PFSK-1 (cell line): ENCODE results near the gene EMX2.

Experiments used
- FOXP2 ChIP-seq: optimal IDR thresholded peaks from 2 replicates; pipeline ENCODE3; 2011; ENCODE audit warnings: borderline replicate concordance, control low read depth, inconsistent platforms; ENCODE audit not compliant: insufficient read depth; ENCODE audit errors: extremely low read length, extremely low read depth
- POLR2AphosphoS5 ChIP-seq: IDR thresholded peaks from 2 replicates; pipeline ENCODE4 v1.6.1; 2012; ENCODE audit warnings: low read depth, mild to moderate bottlenecking, control low read depth, low read length, moderate library complexity
- SIN3A ChIP-seq: IDR thresholded peaks from 2 replicates; pipeline ENCODE4 v1.6.1; 2012; ENCODE audit warnings: mild to moderate bottlenecking, low read length, moderate library complexity, borderline replicate concordance; ENCODE audit not compliant: insufficient read depth
- TAF1 ChIP-seq: IDR thresholded peaks from 2 replicates; pipeline ENCODE4 v1.6.1; 2012; ENCODE audit warnings: low read length, control low read depth, borderline replicate concordance; ENCODE audit not compliant: insufficient read depth
- TF ChIP-seq, protein P1 (sequence below), 2 experiments: IDR thresholded peaks; 2 replicates each; pipeline versions ENCODE4 v1.6.1 to v1.8.0; 2011 to 2012; ENCODE audit warnings: low read depth in 2 of 2, low read length in 2 of 2, control low read depth in 1 of 2, inconsistent platforms in 1 of 2, mild to moderate bottlenecking in 1 of 2, moderate library complexity in 1 of 2; ENCODE audit not compliant: insufficient read depth in 1 of 2

EMX2 gene

GRCh38 chr10:117537904-117538524, 4.5 kb upstream of the EMX2 start:
- TF ChIP-seq, protein P1, sequence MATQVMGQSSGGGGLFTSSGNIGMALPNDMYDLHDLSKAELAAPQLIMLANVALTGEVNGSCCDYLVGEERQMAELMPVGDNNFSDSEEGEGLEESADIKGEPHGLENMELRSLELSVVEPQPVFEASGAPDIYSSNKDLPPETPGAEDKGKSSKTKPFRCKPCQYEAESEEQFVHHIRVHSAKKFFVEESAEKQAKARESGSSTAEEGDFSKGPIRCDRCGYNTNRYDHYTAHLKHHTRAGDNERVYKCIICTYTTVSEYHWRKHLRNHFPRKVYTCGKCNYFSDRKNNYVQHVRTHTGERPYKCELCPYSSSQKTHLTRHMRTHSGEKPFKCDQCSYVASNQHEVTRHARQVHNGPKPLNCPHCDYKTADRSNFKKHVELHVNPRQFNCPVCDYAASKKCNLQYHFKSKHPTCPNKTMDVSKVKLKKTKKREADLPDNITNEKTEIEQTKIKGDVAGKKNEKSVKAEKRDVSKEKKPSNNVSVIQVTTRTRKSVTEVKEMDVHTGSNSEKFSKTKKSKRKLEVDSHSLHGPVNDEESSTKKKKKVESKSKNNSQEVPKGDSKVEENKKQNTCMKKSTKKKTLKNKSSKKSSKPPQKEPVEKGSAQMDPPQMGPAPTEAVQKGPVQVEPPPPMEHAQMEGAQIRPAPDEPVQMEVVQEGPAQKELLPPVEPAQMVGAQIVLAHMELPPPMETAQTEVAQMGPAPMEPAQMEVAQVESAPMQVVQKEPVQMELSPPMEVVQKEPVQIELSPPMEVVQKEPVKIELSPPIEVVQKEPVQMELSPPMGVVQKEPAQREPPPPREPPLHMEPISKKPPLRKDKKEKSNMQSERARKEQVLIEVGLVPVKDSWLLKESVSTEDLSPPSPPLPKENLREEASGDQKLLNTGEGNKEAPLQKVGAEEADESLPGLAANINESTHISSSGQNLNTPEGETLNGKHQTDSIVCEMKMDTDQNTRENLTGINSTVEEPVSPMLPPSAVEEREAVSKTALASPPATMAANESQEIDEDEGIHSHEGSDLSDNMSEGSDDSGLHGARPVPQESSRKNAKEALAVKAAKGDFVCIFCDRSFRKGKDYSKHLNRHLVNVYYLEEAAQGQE (IDR thresholded peaks at IDR 0.05; ENCODE audit: insufficient read depth in 1 of 2, low read depth in 2 of 2, low read length in 2 of 2) = no peak
- TF ChIP-seq SIN3A (no peak), POLR2AphosphoS5 (no peak), TAF1 (no peak), FOXP2 (no peak)

DNA sequence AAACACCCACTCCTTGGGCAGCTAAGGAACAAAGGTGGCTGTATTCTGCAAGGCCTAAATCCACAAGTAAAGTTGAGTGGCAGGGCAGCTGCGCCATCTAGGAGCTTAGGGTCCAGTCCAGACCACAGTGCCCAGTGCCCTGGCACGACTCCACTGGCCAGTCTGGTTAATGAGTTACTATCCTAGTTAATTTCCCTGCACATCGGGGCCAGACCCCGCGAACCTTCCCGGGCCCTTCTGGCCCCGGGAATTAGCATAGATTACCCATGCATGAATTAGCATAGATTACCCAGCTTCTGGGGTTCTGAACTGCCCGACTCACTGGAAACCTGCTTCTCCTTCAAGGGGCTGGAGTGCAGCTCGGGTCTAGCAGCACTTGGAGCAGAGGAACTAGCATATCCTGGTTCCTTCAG, 3.2 kb upstream of the EMX2 start:
- TF ChIP-seq SIN3A (no peak), POLR2AphosphoS5 (no peak), TAF1 (no peak), FOXP2 (no peak)
- TF ChIP-seq, protein P1 (IDR thresholded peaks at IDR 0.05; ENCODE audit: insufficient read depth in 1 of 2, low read depth in 2 of 2, low read length in 2 of 2) = no peak

- TF ChIP-seq SIN3A = no peak
These were observed 2.5 kb upstream of the EMX2 start for GRCh38 chr10:117539903-117540639.

- TF ChIP-seq TAF1 (no peak), SIN3A (no peak)
These were observed 1.7 kb upstream of the EMX2 start for GRCh38 chr10:117540640-117541404.

GRCh38 chr10:117541405-117541908, 1.1 kb upstream of the EMX2 start:
- TF ChIP-seq SIN3A = no peak

DNA sequence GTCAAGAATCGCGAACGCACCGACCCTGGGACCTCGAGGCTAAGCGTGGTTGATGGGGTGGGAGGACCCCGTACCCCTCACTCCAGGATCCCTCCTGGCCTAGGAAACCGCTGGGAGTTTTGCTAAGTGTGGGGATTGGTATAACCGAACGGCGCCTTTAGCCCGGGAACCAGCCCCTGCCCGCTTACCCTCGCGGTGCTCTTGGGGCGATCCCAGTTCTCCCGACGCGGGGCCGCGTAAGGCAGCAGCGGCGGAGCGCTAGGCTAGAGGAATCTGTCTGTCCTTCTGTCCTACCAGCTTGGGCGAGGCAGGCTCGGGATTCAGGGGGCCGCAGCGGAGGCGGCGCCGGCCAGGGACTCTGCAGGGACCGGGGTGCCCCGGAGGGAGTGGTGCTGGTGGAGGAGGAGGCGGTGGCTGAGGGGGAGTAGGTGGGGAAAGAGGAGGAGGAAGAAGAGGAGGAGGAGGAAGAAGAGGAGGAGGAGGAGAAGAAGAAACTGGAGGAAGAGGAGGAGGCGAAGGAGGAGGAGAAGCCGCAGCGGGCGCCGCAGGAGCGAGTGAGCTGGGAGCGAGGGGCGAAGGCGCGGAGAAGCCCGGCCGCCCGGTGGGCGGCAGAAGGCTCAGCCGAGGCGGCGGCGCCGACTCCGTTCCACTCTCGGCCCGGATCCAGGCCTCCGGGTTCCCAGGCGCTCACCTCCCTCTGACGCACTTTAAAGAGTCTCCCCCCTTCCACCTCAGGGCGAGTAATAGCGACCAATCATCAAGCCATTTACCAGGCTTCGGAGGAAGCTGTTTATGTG, 439 bp upstream of the EMX2 start:
- TF ChIP-seq, protein P1 (IDR thresholded peaks at IDR 0.05; ENCODE audit: insufficient read depth in 1 of 2, low read depth in 2 of 2, low read length in 2 of 2) = no peak
- TF ChIP-seq TAF1 (no peak), POLR2AphosphoS5 (no peak)
